Liver (tissue), 3 donors: ENCODE results near the gene USP46.

ENCODE experiments used
- CTCF ChIP-seq: fragments of 150-350 bp; IDR thresholded peaks from 2 replicates; pipeline ENCODE4 v1.5.1; 2017; ENCODE audit warnings: improper control_type of control experiment, low read depth, low read length; ENCODE audit not compliant: missing input control
- EGR1 ChIP-seq, 2 donors: IDR thresholded peaks; 2 replicates each; pipeline ENCODE4 v1.6.1; 2016 to 2018; ENCODE audit warnings: antibody characterized with exemption in 2 of 2, low read depth in 2 of 2
- RAD21 ChIP-seq, 2 donors: IDR thresholded peaks; 2 replicates each; pipeline ENCODE4 v1.6.1; 2016; ENCODE audit warnings: antibody characterized with exemption in 2 of 2, mild to moderate bottlenecking in 2 of 2
- REST ChIP-seq: IDR thresholded peaks from 2 replicates; pipeline ENCODE4 v1.6.1; 2016; ENCODE audit warnings: antibody characterized with exemption, mild to moderate bottlenecking
- TAF1 ChIP-seq: conservative IDR thresholded peaks from 2 replicates; pipeline ENCODE4 v1.6.1; 2016; ENCODE audit warnings: antibody characterized with exemption, mild to moderate bottlenecking
- ZBTB33 ChIP-seq: IDR thresholded peaks from 2 replicates; pipeline ENCODE4 v1.6.1; 2016; ENCODE audit warnings: antibody characterized with exemption
- donor health status: healthy.
- donor health status: healthy.

- TF ChIP-seq TAF1, result no peak
- no peak for TF ChIP-seq CTCF
- TF ChIP-seq ZBTB33, result no peak
- TF ChIP-seq RAD21 (IDR thresholded peaks at IDR 0.05), result no peak
- TF ChIP-seq REST, result no peak
- no peak for TF ChIP-seq EGR1 (IDR thresholded peaks at IDR 0.05; ENCODE audit: low read depth in 2 of 2)
Measured at GRCh38 chr4:52595001-52595400, 64.1 kb downstream of the USP46 start.
